Tibial nerve (tissue), 3 donors: ENCODE data around the gene CYBB.

Experiments used
- CTCF ChIP-seq, 5 experiments: fragments of 200-600 bp in 3 of 5; fragments of 450-650 bp in 2 of 5; sonication (generic) in 3 of 5; IDR thresholded peaks; one replicate each; pipeline ENCODE4 v1.5.1; 2016 to 2019; ENCODE audit warnings: antibody characterized with exemption in 5 of 5, mild to moderate bottlenecking in 3 of 5, moderate library complexity in 2 of 5
- POLR2A ChIP-seq, 2 donors: fragments of 450-650 bp; IDR thresholded peaks; one replicate each; pipeline ENCODE4 v1.6.1; 2017; ENCODE audit warnings: antibody characterized with exemption in 2 of 2, mild to moderate bottlenecking in 2 of 2, moderate library complexity in 2 of 2

- no peak for TF ChIP-seq POLR2A (IDR thresholded peaks at IDR 0.05)
- no peak for TF ChIP-seq CTCF (IDR thresholded peaks at IDR 0.05)
These were observed 20.1 kb downstream of the CYBB start for GRCh38 chrX:37799936-37800335.
